Loucy (cell line): ENCODE data around the gene SCN3A.

Experiments
- EZH2phosphoT487 ChIP-seq: fragments of 200-600 bp; IDR thresholded peaks from 2 replicates; pipeline ENCODE4 v1.6.1; 2018; ENCODE audit warnings: antibody characterized with exemption, mild to moderate bottlenecking, moderate library complexity, borderline replicate concordance
- TF ChIP-seq, protein P1 (sequence below): fragments of 200-600 bp; sonication (generic); conservative IDR thresholded peaks from 2 replicates; pipeline ENCODE4 v1.5.1; 2014; ENCODE audit warnings: mild to moderate bottlenecking, antibody characterized with exemption, low read length

GRCh38 chr2:165208094-165208493 lies 4.2 kb upstream of the SCN3A start:
- TF ChIP-seq EZH2phosphoT487: no peak
- TF ChIP-seq, protein P1, sequence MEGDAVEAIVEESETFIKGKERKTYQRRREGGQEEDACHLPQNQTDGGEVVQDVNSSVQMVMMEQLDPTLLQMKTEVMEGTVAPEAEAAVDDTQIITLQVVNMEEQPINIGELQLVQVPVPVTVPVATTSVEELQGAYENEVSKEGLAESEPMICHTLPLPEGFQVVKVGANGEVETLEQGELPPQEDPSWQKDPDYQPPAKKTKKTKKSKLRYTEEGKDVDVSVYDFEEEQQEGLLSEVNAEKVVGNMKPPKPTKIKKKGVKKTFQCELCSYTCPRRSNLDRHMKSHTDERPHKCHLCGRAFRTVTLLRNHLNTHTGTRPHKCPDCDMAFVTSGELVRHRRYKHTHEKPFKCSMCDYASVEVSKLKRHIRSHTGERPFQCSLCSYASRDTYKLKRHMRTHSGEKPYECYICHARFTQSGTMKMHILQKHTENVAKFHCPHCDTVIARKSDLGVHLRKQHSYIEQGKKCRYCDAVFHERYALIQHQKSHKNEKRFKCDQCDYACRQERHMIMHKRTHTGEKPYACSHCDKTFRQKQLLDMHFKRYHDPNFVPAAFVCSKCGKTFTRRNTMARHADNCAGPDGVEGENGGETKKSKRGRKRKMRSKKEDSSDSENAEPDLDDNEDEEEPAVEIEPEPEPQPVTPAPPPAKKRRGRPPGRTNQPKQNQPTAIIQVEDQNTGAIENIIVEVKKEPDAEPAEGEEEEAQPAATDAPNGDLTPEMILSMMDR: no peak
